HL-60 (cell line): ENCODE measurements around the gene BLMH.

Experiments
- DNase-seq, 2 experiments: peaks; one replicate each; pipeline ENCODE4 v3.0.0-alpha.2; 2010 to 2020; ENCODE audit warnings: low read depth in 1 of 2, low spot score in 1 of 2
- H3K27ac ChIP-seq: fragments of 250-450 bp; sonication (Bioruptor Pico); replicated peaks from 2 replicates; pipeline ENCODE4 v1.5.1; 2020; ENCODE audit warnings: mild to moderate bottlenecking, moderate library complexity
- H3K27me3 ChIP-seq: fragments of 250-450 bp; sonication (Bioruptor Pico); 2 replicates; pipeline ENCODE4 v1.5.1; 2021; ENCODE audit warnings: mild to moderate bottlenecking, moderate library complexity; ENCODE audit not compliant: insufficient read depth, poor library complexity, severe bottlenecking
- H3K4me3 ChIP-seq: replicated peaks from 2 replicates; pipeline ENCODE4 v1.5.1; 2011; ENCODE audit warnings: mild to moderate bottlenecking, control low read depth, low read length; ENCODE audit not compliant: insufficient read depth
- CTCF ChIP-seq: IDR thresholded peaks from one replicate; pipeline ENCODE4 v1.5.1; 2011; ENCODE audit warnings: low read length, control low read depth, inconsistent platforms; ENCODE audit not compliant: insufficient read depth
- GABPA ChIP-seq: IDR thresholded peaks from 2 replicates; pipeline ENCODE4 v1.6.1; 2012; ENCODE audit warnings: low read depth
- POLR2AphosphoS5 ChIP-seq: IDR thresholded peaks from 2 replicates; pipeline ENCODE4 v1.6.1; 2012; ENCODE audit warnings: low read depth
- REST ChIP-seq: IDR thresholded peaks from 2 replicates; pipeline ENCODE4 v1.6.1; 2012; ENCODE audit warnings: low read depth; ENCODE audit not compliant: insufficient replicate concordance
- SPI1 ChIP-seq: IDR thresholded peaks from 2 replicates; pipeline ENCODE4 v1.6.1; 2012; ENCODE audit warnings: low read depth, mild to moderate bottlenecking, borderline replicate concordance

The BLMH gene

GRCh38 chr17:30217054-30217453 is 74.7 kb downstream of the BLMH start:
- no peaks in the 10 kb centered on the region for H3K27me3 ChIP-seq
- DNase-seq, result no peak

GRCh38 chr17:30212750-30213149 is 79.0 kb downstream of the BLMH start:
- no peak for TF ChIP-seq CTCF
- no peak for TF ChIP-seq GABPA
- no peak for TF ChIP-seq REST
- no peak for TF ChIP-seq POLR2AphosphoS5
- no peak for TF ChIP-seq SPI1
- no peak overlapping the region for H3K4me3 ChIP-seq
- H3K27me3 ChIP-seq, result no peaks in the 10 kb centered on the region
- no peak overlapping the region for H3K27ac ChIP-seq
- DNase-seq, result no peak

More at GRCh38 chr17:30217054-30217453, 74.7 kb downstream of the BLMH start:
- no peak for TF ChIP-seq GABPA
- no peak for TF ChIP-seq REST
- no peak for TF ChIP-seq SPI1
- TF ChIP-seq POLR2AphosphoS5, result no peak
- no peak for TF ChIP-seq CTCF
- Histone ChIP-seq H3K4me3 (no peak overlapping the region), H3K27ac (no peak overlapping the region)

- DNase-seq, result no peak
- Histone ChIP-seq H3K4me3 (no peak overlapping the region), H3K27ac (no peak overlapping the region), H3K27me3 (no peaks in the 10 kb centered on the region)
- no peak for TF ChIP-seq GABPA
- TF ChIP-seq REST, result no peak
- TF ChIP-seq SPI1, result no peak
- TF ChIP-seq CTCF, result no peak
- TF ChIP-seq POLR2AphosphoS5, result no peak
These were observed 80.4 kb downstream of the BLMH start for GRCh38 chr17:30211371-30211770.
